ENCODE results near the gene FOXP1. TPM values are rescaled to one million over a fixed set of nuclear protein-coding genes. Genes with fewer than 3 reads are reported as not detected.
A peak's percentile ranks its signal among the peaks of the same experiment; 100 is the strongest.

The FOXP1 gene
- total and polyA plus RNA-seq, 9 of the 15 experiments (the other 6 are each of a cell fraction or from before 2014, with no cell fraction given), result 7.7 to 34.5 (median 13.7) TPM

- H3K36me3 ChIP-seq (ENCODE audit: control insufficient read depth, insufficient read depth, low read length), result no peaks in the 10 kb centered on the region
- no peak overlapping the region for H3K4me3 ChIP-seq
- intact Hi-C loops (cut with micrococcal nuclease), result no loop called here
- BruUV-seq (replicated peaks), result no TSS peak
- no peak overlapping the region for H3K9ac ChIP-seq (ENCODE audit: insufficient read depth in 1 of 2, low read depth in 2 of 2, low read length in 2 of 2)
- FAIRE-seq (peak; percentile 42), ATAC-seq (no peak), DNase-seq (ENCODE audit: extremely low read depth in 1 of 4, low spot score in 3 of 4) (no peak)
- peaks cover 13 to 36% of the 10 kb centered on the region in 2 experiments for H3K4me1 ChIP-seq (replicated peaks in 1 of 2; ENCODE audit: control insufficient read depth in 2 of 2, insufficient read depth in 2 of 2, low read length in 2 of 2)
- CTCF ChIA-PET (ENCODE audit: low intra/inter-chr PET ratio), result no interaction called here
- H4K20me1 ChIP-seq (replicated peaks; ENCODE audit: control insufficient read depth, insufficient read depth, low read length), result no peaks in the 10 kb centered on the region
- no peaks in the 10 kb centered on the region for H3K9me3 ChIP-seq (replicated peaks; ENCODE audit: control insufficient read depth, insufficient read depth, low read depth, low read length)
- in situ Hi-C loops (cut with MboI), result no loop called here
- H3K4me2 ChIP-seq (ENCODE audit: insufficient read depth, low read length), result no peak overlapping the region
- POLR2A ChIA-PET, result interaction anchor here (0.5 kb wide), 1 partner anchor 39 kb away, joined by 3 read pairs; no protein-coding TSS in a partner anchor
- 33% methylated on average over 8 of the region's 9 CpGs for WGBS (ENCODE audit: insufficient coverage, low coverage, missing lambda C conversion rate)
- no peak overlapping the region for H3K27ac ChIP-seq (ENCODE audit: extremely low read depth, low read depth, low read length)
- no peak overlapping the region for H2AFZ ChIP-seq (ENCODE audit: low read depth, low read length)
- no peaks in the 10 kb centered on the region for H3K79me2 ChIP-seq (ENCODE audit: control insufficient read depth, insufficient read depth, low read length)
- H3K27me3 ChIP-seq (ENCODE audit: control insufficient read depth in 2 of 2, insufficient read depth in 2 of 2, low read length in 2 of 2), result no peaks in the 10 kb centered on the region
- no peaks in the 10 kb centered on the region for H3K9me1 ChIP-seq (ENCODE audit: control insufficient read depth, insufficient read depth, low read length)
- no peak for TF ChIP-seq PBX2 (CRISPR knock-in tag; IDR thresholded peaks at IDR 0.05; ENCODE audit: low read depth)
- TF ChIP-seq PBX2 (tag; conservative IDR thresholded peaks at IDR 0.05; ENCODE audit: low read depth), result peak; percentile 62
- peak in 1 of 2 experiments; percentile 24; a peak in 1 of 4 replicates for TF ChIP-seq KDM1A (IDR thresholded peaks at IDR 0.05)
- TF ChIP-seq MEIS2 (IDR thresholded peaks at IDR 0.05; ENCODE audit: partially characterized antibody), result peak; percentile 80
- no peak for TF ChIP-seq SRSF3 (IDR thresholded peaks at IDR 0.05; ENCODE audit: insufficient read depth, low read length)
- TF ChIP-seq ZBTB40 (IDR thresholded peaks at IDR 0.05), result 0 out of 2 replicates have a peak, but pooled peaks have one; percentile 12
- TF ChIP-seq ZBTB40 (CRISPR knock-in tag; IDR thresholded peaks at IDR 0.05), result no peak
- TF ChIP-seq PHF20 (IDR thresholded peaks at IDR 0.05; ENCODE audit: partially characterized antibody), result no peak
- TF ChIP-seq ZNF175 (CRISPR knock-in tag; IDR thresholded peaks at IDR 0.05; ENCODE audit: low read depth), result 0 out of 2 replicates have a peak, but pooled peaks have one; percentile 29
These were observed 355.2 kb downstream of the FOXP1 start for GRCh38 chr3:71228156-71228866.
